Calu3 (cell line): Measurements from ENCODE around the gene ALG3. TPM values are rescaled to one million over a fixed set of nuclear protein-coding genes. Genes with fewer than 3 reads are reported as not detected.

Source experiments
- BruUV-seq: library from RNA; stranded (reverse); fragments of 400-500 nt; replicated peaks from 2 replicates; lab custom pipeline; 2021; lab: Mats Ljungman, UMichigan
- CTCF ChIA-PET: fragments of 300-600 bp; sonication (Branson Sonifier 250); formaldehyde crosslinking; loops from one replicate; lab custom pipeline; 2022; ENCODE audit warnings: antibody characterized with exemption; lab: Charles Lee
- DNase-seq: peaks from one replicate; pipeline ENCODE4 v3.0.0; 2022
- H3K27ac Mint-ChIP-seq: one replicate; pipeline ENCODE4 v1.8.0; 2022; ENCODE audit warnings: mixed read lengths; ENCODE audit not compliant: unreplicated experiment
- H3K27me3 Mint-ChIP-seq: one replicate; pipeline ENCODE4 v1.8.0; 2022; ENCODE audit warnings: mixed read lengths; ENCODE audit not compliant: unreplicated experiment
- H3K36me3 Mint-ChIP-seq: one replicate; pipeline ENCODE4 v1.8.0; 2022; ENCODE audit warnings: mild to moderate bottlenecking, moderate library complexity, mixed read lengths; ENCODE audit not compliant: insufficient read depth, unreplicated experiment
- H3K4me1 Mint-ChIP-seq: one replicate; pipeline ENCODE4 v1.8.0; 2022; ENCODE audit warnings: mild to moderate bottlenecking, low read depth, mixed read lengths; ENCODE audit not compliant: unreplicated experiment
- H3K4me3 Mint-ChIP-seq: one replicate; pipeline ENCODE4 v1.8.0; 2022; ENCODE audit warnings: mild to moderate bottlenecking, low read depth, moderate library complexity, mixed read lengths; ENCODE audit not compliant: unreplicated experiment
- H3K9me3 Mint-ChIP-seq: one replicate; pipeline ENCODE4 v1.8.0; 2022; ENCODE audit warnings: low read depth, mixed read lengths; ENCODE audit not compliant: unreplicated experiment
- intact Hi-C: fragments of 100-400 bp; cut with micrococcal nuclease; formaldehyde crosslinking; loops from one replicate; pipeline ENCODE4 v1.10.0; 2022; ENCODE audit not compliant: unreplicated experiment
- total RNA-seq: library from RNA; stranded (reverse); gene quantifications from 2 replicates; pipeline ENCODE4 v1.2.3, GENCODE V29; 2022
- TF ChIP-seq, protein P1 (sequence below): fragments of 200-600 bp; IDR thresholded peaks from one replicate; pipeline ENCODE4 v1.8.0; 2022; ENCODE audit warnings: antibody characterized with exemption; ENCODE audit not compliant: unreplicated experiment

ALG3 gene
- total RNA-seq, 1 experiment from 2014 or later = 140 TPM

DNA sequence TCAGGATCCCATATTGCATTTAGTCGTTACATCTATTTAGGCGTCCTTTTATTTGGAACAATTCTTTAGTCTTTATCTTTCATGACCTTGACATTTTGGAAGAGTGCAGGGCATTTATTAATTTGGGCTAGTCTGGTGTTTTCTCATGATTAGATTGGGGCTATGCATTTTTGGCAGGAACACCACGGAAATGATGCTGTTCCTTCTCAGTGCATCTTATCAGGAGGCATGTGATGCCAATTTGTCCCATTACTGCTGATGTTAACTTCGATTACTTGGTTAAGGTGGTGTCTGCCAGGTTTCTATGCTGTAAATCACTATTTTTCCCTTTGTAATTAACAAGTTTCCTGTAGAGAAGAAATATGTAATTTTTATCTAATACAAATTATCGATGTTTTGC, 37.5 kb downstream of the ALG3 start:
- no peaks in the 10 kb centered on the region for H3K4me1 Mint-ChIP-seq
- CTCF ChIA-PET = no interaction called here
- H3K4me3 Mint-ChIP-seq = no peak overlapping the region
- DNase-seq = no peak
- intact Hi-C loops = no loop called here
- H3K27me3 Mint-ChIP-seq = peaks cover 40% of the 10 kb centered on the region
- TF ChIP-seq, protein P1, sequence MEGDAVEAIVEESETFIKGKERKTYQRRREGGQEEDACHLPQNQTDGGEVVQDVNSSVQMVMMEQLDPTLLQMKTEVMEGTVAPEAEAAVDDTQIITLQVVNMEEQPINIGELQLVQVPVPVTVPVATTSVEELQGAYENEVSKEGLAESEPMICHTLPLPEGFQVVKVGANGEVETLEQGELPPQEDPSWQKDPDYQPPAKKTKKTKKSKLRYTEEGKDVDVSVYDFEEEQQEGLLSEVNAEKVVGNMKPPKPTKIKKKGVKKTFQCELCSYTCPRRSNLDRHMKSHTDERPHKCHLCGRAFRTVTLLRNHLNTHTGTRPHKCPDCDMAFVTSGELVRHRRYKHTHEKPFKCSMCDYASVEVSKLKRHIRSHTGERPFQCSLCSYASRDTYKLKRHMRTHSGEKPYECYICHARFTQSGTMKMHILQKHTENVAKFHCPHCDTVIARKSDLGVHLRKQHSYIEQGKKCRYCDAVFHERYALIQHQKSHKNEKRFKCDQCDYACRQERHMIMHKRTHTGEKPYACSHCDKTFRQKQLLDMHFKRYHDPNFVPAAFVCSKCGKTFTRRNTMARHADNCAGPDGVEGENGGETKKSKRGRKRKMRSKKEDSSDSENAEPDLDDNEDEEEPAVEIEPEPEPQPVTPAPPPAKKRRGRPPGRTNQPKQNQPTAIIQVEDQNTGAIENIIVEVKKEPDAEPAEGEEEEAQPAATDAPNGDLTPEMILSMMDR = no peak
- H3K9me3 Mint-ChIP-seq = no peaks in the 10 kb centered on the region
- H3K27ac Mint-ChIP-seq = no peak overlapping the region
- no TSS peak for BruUV-seq
- H3K36me3 Mint-ChIP-seq = no peaks in the 10 kb centered on the region

DNA sequence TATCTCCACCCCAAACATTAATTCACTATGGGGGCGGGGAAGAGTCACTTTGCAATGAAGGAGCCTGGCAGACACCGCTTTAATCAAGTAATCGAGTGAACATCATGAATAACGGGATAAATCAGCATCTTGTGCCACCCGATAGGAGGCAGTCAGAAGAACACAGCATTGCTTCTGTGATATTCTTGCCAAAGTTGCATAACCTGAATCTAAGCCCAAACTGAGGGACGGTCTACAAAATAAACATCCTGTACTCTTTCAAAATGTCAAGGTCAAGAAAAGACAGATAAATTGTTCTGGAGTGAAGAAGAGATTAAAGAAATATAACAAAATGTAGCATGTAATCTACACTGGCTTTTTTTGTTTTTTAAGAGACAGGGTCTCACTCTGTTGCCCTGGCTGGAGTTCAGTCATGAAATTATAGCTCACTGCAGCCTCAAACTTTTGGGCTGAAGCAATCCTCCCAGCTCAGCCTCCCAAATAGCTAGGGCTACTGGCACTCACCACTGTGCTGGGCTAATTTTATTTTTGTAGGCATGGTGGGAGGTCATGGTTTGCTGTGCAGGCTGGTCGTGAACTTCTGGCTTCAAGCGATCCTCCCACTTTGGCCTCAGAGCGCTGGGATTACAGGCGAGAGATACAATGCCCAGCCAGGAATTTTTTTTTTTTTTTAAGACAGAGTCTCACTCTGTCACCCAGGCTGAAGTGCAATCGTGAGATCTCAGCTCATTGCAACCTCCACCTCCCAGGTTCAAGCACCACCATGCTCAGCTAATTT, 39.4 kb downstream of the ALG3 start:
- Mint-ChIP-seq H3K4me3 (no peak overlapping the region), H3K9me3 (no peaks in the 10 kb centered on the region), H3K4me1 (no peaks in the 10 kb centered on the region), H3K27ac (no peak overlapping the region), H3K27me3 (peaks cover 53% of the 10 kb centered on the region), H3K36me3 (no peaks in the 10 kb centered on the region)
- TF ChIP-seq, protein P1 = no peak
- no peak for DNase-seq
- no TSS peak for BruUV-seq
- intact Hi-C loops = no loop called here
- CTCF ChIA-PET = no interaction called here

DNA sequence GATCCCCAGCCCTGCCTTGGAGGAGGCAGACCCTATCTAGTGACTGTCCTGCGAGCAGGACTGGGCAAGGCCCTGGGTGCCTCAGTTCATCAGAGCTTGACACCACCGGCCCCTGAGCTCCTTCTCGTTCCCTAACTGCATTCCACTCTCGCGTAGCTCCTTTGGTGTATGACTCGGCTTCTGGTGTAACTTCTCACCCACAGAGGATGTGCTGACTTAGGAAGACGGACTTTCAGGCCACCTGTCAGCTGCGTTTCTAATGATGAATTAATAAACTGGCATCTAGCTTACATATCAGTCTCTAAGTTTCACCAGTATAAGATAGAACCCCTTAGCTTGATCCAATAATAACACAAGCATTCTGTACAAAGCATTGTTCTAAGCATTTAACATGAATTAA, 45.2 kb downstream of the ALG3 start:
- no peak overlapping the region for H3K27ac Mint-ChIP-seq
- peaks cover 36% of the 10 kb centered on the region for H3K27me3 Mint-ChIP-seq
- intact Hi-C loops = no loop called here
- CTCF ChIA-PET = no interaction called here
- no peaks in the 10 kb centered on the region for H3K36me3 Mint-ChIP-seq
- no TSS peak for BruUV-seq
- H3K9me3 Mint-ChIP-seq = no peaks in the 10 kb centered on the region
- no peak overlapping the region for H3K4me3 Mint-ChIP-seq
- no peaks in the 10 kb centered on the region for H3K4me1 Mint-ChIP-seq
- no peak for DNase-seq
- TF ChIP-seq, protein P1 = no peak

DNA sequence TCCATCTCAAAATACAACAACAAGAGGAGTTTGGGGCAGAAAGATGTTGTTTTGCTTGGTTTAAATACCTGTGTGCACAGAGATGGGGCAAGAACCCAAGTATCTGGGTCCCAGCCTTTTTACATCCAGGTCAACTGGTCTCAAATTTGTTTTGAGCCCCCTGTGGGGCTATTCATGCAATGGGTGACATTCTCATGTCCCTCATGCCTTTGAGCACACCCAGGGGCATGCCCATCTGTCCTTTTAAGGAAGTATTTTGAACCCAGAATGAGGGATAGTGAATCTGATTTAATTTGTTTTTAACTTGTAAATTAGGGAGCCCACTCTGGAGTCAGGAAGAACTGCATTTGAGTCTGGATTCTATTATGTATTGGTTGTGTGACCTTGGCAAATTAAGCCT, 47.9 kb downstream of the ALG3 start:
- Mint-ChIP-seq H3K9me3 (no peaks in the 10 kb centered on the region), H3K27me3 (peaks cover 17% of the 10 kb centered on the region), H3K36me3 (no peaks in the 10 kb centered on the region), H3K27ac (no peak overlapping the region), H3K4me1 (no peaks in the 10 kb centered on the region), H3K4me3 (no peak overlapping the region)
- CTCF ChIA-PET = no interaction called here
- no peak for DNase-seq
- TF ChIP-seq, protein P1 = no peak
- intact Hi-C loops = no loop called here
- BruUV-seq = no TSS peak
